Measurements from ENCODE around the gene GLP2R.

GLP2R gene

GRCh38 chr17:9844153-9844552, 18.4 kb downstream of the GLP2R start:
- Histone ChIP-seq H3K4me1 (ENCODE audit: control insufficient read depth in 5 of 5, insufficient read depth in 5 of 5, low read length in 5 of 5) (peaks cover 4 to 41% (median 28%) of the 10 kb centered on the region in 5 donors), H3K9ac (ENCODE audit: low read length in 5 of 5) (no peak overlapping the region), H3K27ac (ENCODE audit: low read depth, low read length) (no peak overlapping the region), H3K36me3 (ENCODE audit: control insufficient read depth in 5 of 5, insufficient read depth in 5 of 5, low read length in 5 of 5) (no peaks in the 10 kb centered on the region), H3K4me3 (ENCODE audit: low read depth in 1 of 5, low read length in 5 of 5) (no peak overlapping the region), H3K27me3 (ENCODE audit: control insufficient read depth in 5 of 5, insufficient read depth in 4 of 5, low read length in 5 of 5) (no peaks in the 10 kb centered on the region), H3K9me3 (ENCODE audit: control insufficient read depth in 5 of 5, low read length in 5 of 5) (no peaks in the 10 kb centered on the region)

GRCh38 chr17:9845306-9845705, 19.6 kb downstream of the GLP2R start:
- Histone ChIP-seq H3K4me3 (ENCODE audit: low read depth in 1 of 5, low read length in 5 of 5) (no peak overlapping the region), H3K9ac (ENCODE audit: low read length in 5 of 5) (no peak overlapping the region), H3K9me3 (ENCODE audit: control insufficient read depth in 5 of 5, low read length in 5 of 5) (no peaks in the 10 kb centered on the region), H3K27ac (ENCODE audit: low read depth, low read length) (no peak overlapping the region), H3K27me3 (ENCODE audit: control insufficient read depth in 5 of 5, insufficient read depth in 4 of 5, low read length in 5 of 5) (no peaks in the 10 kb centered on the region), H3K4me1 (ENCODE audit: control insufficient read depth in 5 of 5, insufficient read depth in 5 of 5, low read length in 5 of 5) (peaks cover 4 to 34% (median 27%) of the 10 kb centered on the region in 5 donors), H3K36me3 (ENCODE audit: control insufficient read depth in 5 of 5, insufficient read depth in 5 of 5, low read length in 5 of 5) (no peaks in the 10 kb centered on the region)

- H3K27me3 ChIP-seq (ENCODE audit: control insufficient read depth in 5 of 5, insufficient read depth in 4 of 5, low read length in 5 of 5) = no peaks in the 10 kb centered on the region
- no peak overlapping the region for H3K9ac ChIP-seq (ENCODE audit: low read length in 5 of 5)
- no peaks in the 10 kb centered on the region for H3K36me3 ChIP-seq (ENCODE audit: control insufficient read depth in 5 of 5, insufficient read depth in 5 of 5, low read length in 5 of 5)
- no peak overlapping the region for H3K4me3 ChIP-seq (ENCODE audit: low read depth in 1 of 5, low read length in 5 of 5)
- H3K9me3 ChIP-seq (ENCODE audit: control insufficient read depth in 5 of 5, low read length in 5 of 5) = peaks cover 0 to 2% (median 0%) of the 10 kb centered on the region in 5 donors
- H3K27ac ChIP-seq (ENCODE audit: low read depth, low read length) = no peak overlapping the region
- peaks cover 0 to 4% (median 0%) of the 10 kb centered on the region in 5 donors for H3K4me1 ChIP-seq (ENCODE audit: control insufficient read depth in 5 of 5, insufficient read depth in 5 of 5, low read length in 5 of 5)
Observed at GRCh38 chr17:9850151-9850550, 24.4 kb downstream of the GLP2R start.

GRCh38 chr17:9854255-9854654, 28.5 kb downstream of the GLP2R start:
- H3K27me3 ChIP-seq (ENCODE audit: control insufficient read depth in 5 of 5, insufficient read depth in 4 of 5, low read length in 5 of 5) = no peaks in the 10 kb centered on the region
- H3K4me3 ChIP-seq (ENCODE audit: low read depth in 1 of 5, low read length in 5 of 5) = no peak overlapping the region
- no peak overlapping the region for H3K9ac ChIP-seq (ENCODE audit: low read length in 5 of 5)
- no peaks in the 10 kb centered on the region for H3K36me3 ChIP-seq (ENCODE audit: control insufficient read depth in 5 of 5, insufficient read depth in 5 of 5, low read length in 5 of 5)
- no peak overlapping the region for H3K27ac ChIP-seq (ENCODE audit: low read depth, low read length)
- peaks cover 0 to 9% (median 5%) of the 10 kb centered on the region in 5 donors for H3K9me3 ChIP-seq (ENCODE audit: control insufficient read depth in 5 of 5, low read length in 5 of 5)
- peaks cover 0 to 4% (median 0%) of the 10 kb centered on the region in 5 donors for H3K4me1 ChIP-seq (ENCODE audit: control insufficient read depth in 5 of 5, insufficient read depth in 5 of 5, low read length in 5 of 5)

GRCh38 chr17:9855036-9855435, 29.3 kb downstream of the GLP2R start:
- Histone ChIP-seq H3K27me3 (ENCODE audit: control insufficient read depth in 5 of 5, insufficient read depth in 4 of 5, low read length in 5 of 5) (no peaks in the 10 kb centered on the region), H3K36me3 (ENCODE audit: control insufficient read depth in 5 of 5, insufficient read depth in 5 of 5, low read length in 5 of 5) (no peaks in the 10 kb centered on the region), H3K9me3 (ENCODE audit: control insufficient read depth in 5 of 5, low read length in 5 of 5) (peaks cover 0 to 9% (median 6%) of the 10 kb centered on the region in 5 donors), H3K4me3 (ENCODE audit: low read depth in 1 of 5, low read length in 5 of 5) (no peak overlapping the region), H3K9ac (ENCODE audit: low read length in 5 of 5) (no peak overlapping the region), H3K4me1 (ENCODE audit: control insufficient read depth in 5 of 5, insufficient read depth in 5 of 5, low read length in 5 of 5) (peaks cover 0 to 4% (median 0%) of the 10 kb centered on the region in 5 donors), H3K27ac (ENCODE audit: low read depth, low read length) (no peak overlapping the region)

GRCh38 chr17:9859781-9860180, 34.1 kb downstream of the GLP2R start:
- Histone ChIP-seq H3K9ac (ENCODE audit: low read length in 5 of 5) (no peak overlapping the region), H3K4me1 (ENCODE audit: control insufficient read depth in 5 of 5, insufficient read depth in 5 of 5, low read length in 5 of 5) (peaks cover 0 to 1% (median 0%) of the 10 kb centered on the region in 5 donors), H3K4me3 (ENCODE audit: low read depth in 1 of 5, low read length in 5 of 5) (no peak overlapping the region), H3K27ac (ENCODE audit: low read depth, low read length) (no peak overlapping the region), H3K36me3 (ENCODE audit: control insufficient read depth in 5 of 5, insufficient read depth in 5 of 5, low read length in 5 of 5) (no peaks in the 10 kb centered on the region), H3K9me3 (ENCODE audit: control insufficient read depth in 5 of 5, low read length in 5 of 5) (peaks cover 0 to 19% (median 13%) of the 10 kb centered on the region in 5 donors), H3K27me3 (ENCODE audit: control insufficient read depth in 5 of 5, insufficient read depth in 4 of 5, low read length in 5 of 5) (no peaks in the 10 kb centered on the region)

- Histone ChIP-seq H3K4me1 (ENCODE audit: control insufficient read depth in 5 of 5, insufficient read depth in 5 of 5, low read length in 5 of 5) (peaks cover 0 to 8% (median 7%) of the 10 kb centered on the region in 5 donors), H3K27me3 (ENCODE audit: control insufficient read depth in 5 of 5, insufficient read depth in 4 of 5, low read length in 5 of 5) (no peaks in the 10 kb centered on the region), H3K36me3 (ENCODE audit: control insufficient read depth in 5 of 5, insufficient read depth in 5 of 5, low read length in 5 of 5) (no peaks in the 10 kb centered on the region), H3K9me3 (ENCODE audit: control insufficient read depth in 5 of 5, low read length in 5 of 5) (peaks cover 0 to 19% (median 11%) of the 10 kb centered on the region in 5 donors), H3K27ac (ENCODE audit: low read depth, low read length) (no peak overlapping the region), H3K4me3 (ENCODE audit: low read depth in 1 of 5, low read length in 5 of 5) (no peak overlapping the region), H3K9ac (ENCODE audit: low read length in 5 of 5) (no peak overlapping the region)
Observed at GRCh38 chr17:9860851-9861250, 35.1 kb downstream of the GLP2R start.

GRCh38 chr17:9862220-9862619, 36.5 kb downstream of the GLP2R start:
- Histone ChIP-seq H3K9me3 (ENCODE audit: control insufficient read depth in 5 of 5, low read length in 5 of 5) (peaks cover 0 to 23% (median 13%) of the 10 kb centered on the region in 5 donors), H3K9ac (ENCODE audit: low read length in 5 of 5) (no peak overlapping the region), H3K36me3 (ENCODE audit: control insufficient read depth in 5 of 5, insufficient read depth in 5 of 5, low read length in 5 of 5) (no peaks in the 10 kb centered on the region), H3K27ac (ENCODE audit: low read depth, low read length) (no peak overlapping the region), H3K27me3 (ENCODE audit: control insufficient read depth in 5 of 5, insufficient read depth in 4 of 5, low read length in 5 of 5) (no peaks in the 10 kb centered on the region), H3K4me1 (ENCODE audit: control insufficient read depth in 5 of 5, insufficient read depth in 5 of 5, low read length in 5 of 5) (peaks cover 0 to 14% (median 13%) of the 10 kb centered on the region in 5 donors), H3K4me3 (ENCODE audit: low read depth in 1 of 5, low read length in 5 of 5) (no peak overlapping the region)

GRCh38 chr17:9862949-9863348, 37.2 kb downstream of the GLP2R start:
- no peaks in the 10 kb centered on the region for H3K27me3 ChIP-seq (ENCODE audit: control insufficient read depth in 5 of 5, insufficient read depth in 4 of 5, low read length in 5 of 5)
- H3K9ac ChIP-seq (ENCODE audit: low read length in 5 of 5) = no peak overlapping the region
- H3K4me1 ChIP-seq (ENCODE audit: control insufficient read depth in 5 of 5, insufficient read depth in 5 of 5, low read length in 5 of 5) = peaks cover 0 to 14% (median 13%) of the 10 kb centered on the region in 5 donors
- H3K36me3 ChIP-seq (ENCODE audit: control insufficient read depth in 5 of 5, insufficient read depth in 5 of 5, low read length in 5 of 5) = no peaks in the 10 kb centered on the region
- H3K9me3 ChIP-seq (ENCODE audit: control insufficient read depth in 5 of 5, low read length in 5 of 5) = peaks cover 0 to 21% (median 9%) of the 10 kb centered on the region in 5 donors
- H3K27ac ChIP-seq (ENCODE audit: low read depth, low read length) = no peak overlapping the region
- H3K4me3 ChIP-seq (ENCODE audit: low read depth in 1 of 5, low read length in 5 of 5) = no peak overlapping the region

GRCh38 chr17:9865586-9865985, 39.9 kb downstream of the GLP2R start:
- Histone ChIP-seq H3K9me3 (ENCODE audit: control insufficient read depth in 5 of 5, low read length in 5 of 5) (peaks cover 0 to 11% (median 3%) of the 10 kb centered on the region in 5 donors), H3K36me3 (ENCODE audit: control insufficient read depth in 5 of 5, insufficient read depth in 5 of 5, low read length in 5 of 5) (no peaks in the 10 kb centered on the region)

More at GRCh38 chr17:9865586-9865985, 39.9 kb downstream of the GLP2R start:
- Histone ChIP-seq H3K9ac (ENCODE audit: low read length in 5 of 5) (no peak overlapping the region), H3K27ac (ENCODE audit: low read depth, low read length) (no peak overlapping the region), H3K27me3 (ENCODE audit: control insufficient read depth in 5 of 5, insufficient read depth in 4 of 5, low read length in 5 of 5) (no peaks in the 10 kb centered on the region), H3K4me1 (ENCODE audit: control insufficient read depth in 5 of 5, insufficient read depth in 5 of 5, low read length in 5 of 5) (peaks cover 0 to 14% (median 13%) of the 10 kb centered on the region in 5 donors), H3K4me3 (ENCODE audit: low read depth in 1 of 5, low read length in 5 of 5) (no peak overlapping the region)
